ENCODE data around the gene UBE2J1. TPM values are rescaled to one million over a fixed set of nuclear protein-coding genes. Genes with fewer than 3 reads are reported as not detected.
"Not testable (repeated sequence)": the region's sequence is repeated elsewhere in the genome, so short reads cannot be mapped to it uniquely, and the experiment has no call there.

UBE2J1 gene
- total RNA-seq, 1 experiment from 2014 or later, result 22.4 TPM

DNA sequence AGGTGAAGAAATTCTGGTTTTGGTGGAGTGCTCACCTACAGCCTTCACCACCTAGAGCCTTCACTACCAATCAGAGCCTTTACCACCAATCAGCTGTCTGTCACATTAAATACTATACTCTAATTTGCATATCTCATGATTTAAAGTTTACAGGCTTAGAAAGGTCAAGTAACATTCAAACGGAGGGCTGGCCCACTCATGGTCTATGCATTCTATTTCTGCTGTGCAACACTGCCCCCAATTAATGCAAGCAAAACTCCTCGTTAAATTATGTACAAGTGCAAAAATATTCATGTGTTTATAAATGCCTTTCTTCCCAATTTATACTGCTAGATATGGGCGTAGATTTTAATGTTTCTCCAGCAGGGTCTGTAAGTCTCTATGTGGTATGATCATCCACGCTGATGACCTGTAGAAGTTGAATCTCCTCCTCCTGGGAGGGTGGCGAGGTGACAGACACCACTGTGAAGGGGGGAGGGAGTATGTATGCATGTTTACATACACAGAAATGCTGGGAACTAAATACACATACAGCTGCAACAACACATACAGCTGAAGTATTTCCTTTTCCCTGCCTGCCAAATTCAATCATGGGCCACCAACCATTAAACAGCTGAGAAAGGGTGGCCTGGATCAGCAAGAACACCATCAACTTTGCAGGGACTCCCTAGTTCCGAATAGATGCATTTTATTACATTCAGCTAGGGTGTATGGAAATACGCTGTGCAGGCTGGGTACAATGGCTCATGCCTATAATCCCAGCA is 46.4 kb upstream of the UBE2J1 start:
- DNase-seq, result no peak
- Histone ChIP-seq H3K79me2 (ENCODE audit: low read length) (no peaks in the 10 kb centered on the region), H3F3A (ENCODE audit: low read length, unreplicated experiment) (no peaks in the 10 kb centered on the region), H4K20me1 (ENCODE audit: low read length) (no peaks in the 10 kb centered on the region), H2AFZ (ENCODE audit: low read length) (no peak overlapping the region), H3K36me3 (ENCODE audit: low read depth, low read length) (no peaks in the 10 kb centered on the region), H3K9ac (ENCODE audit: low read length) (no peak overlapping the region), H3K4me3 (ENCODE audit: low read length) (no peak overlapping the region), H3K27ac (ENCODE audit: low read length) (no peak overlapping the region), H3K9me3 (ENCODE audit: low read length) (no peaks in the 10 kb centered on the region), H3K4me2 (ENCODE audit: low read length) (no peak overlapping the region), H3K27me3 (ENCODE audit: low read length) (no peaks in the 10 kb centered on the region), H3K4me1 (ENCODE audit: insufficient read depth, low read length) (no peaks in the 10 kb centered on the region), H3K9me2 (replicated peaks; ENCODE audit: low read length) (no peaks in the 10 kb centered on the region)
- CTCF ChIA-PET, result interaction anchor here (0.6 kb wide), 1 partner anchor 25 kb away, joined by 6 read pairs; no protein-coding TSS in a partner anchor
- no TSS peak for BruUV-seq (replicated peaks)
- no peak for ATAC-seq
- intact Hi-C loops (cut with micrococcal nuclease), result no loop called here
- POLR2A ChIA-PET (ENCODE audit: unreplicated experiment), result no interaction called here
- no peak for TF ChIP-seq EZH2phosphoT487 (IDR thresholded peaks at IDR 0.05; ENCODE audit: borderline replicate concordance, low read length)
- TF ChIP-seq EZH2 (IDR thresholded peaks at IDR 0.05; ENCODE audit: low read length, unreplicated experiment), result no peak
- TF ChIP-seq, protein P1, sequence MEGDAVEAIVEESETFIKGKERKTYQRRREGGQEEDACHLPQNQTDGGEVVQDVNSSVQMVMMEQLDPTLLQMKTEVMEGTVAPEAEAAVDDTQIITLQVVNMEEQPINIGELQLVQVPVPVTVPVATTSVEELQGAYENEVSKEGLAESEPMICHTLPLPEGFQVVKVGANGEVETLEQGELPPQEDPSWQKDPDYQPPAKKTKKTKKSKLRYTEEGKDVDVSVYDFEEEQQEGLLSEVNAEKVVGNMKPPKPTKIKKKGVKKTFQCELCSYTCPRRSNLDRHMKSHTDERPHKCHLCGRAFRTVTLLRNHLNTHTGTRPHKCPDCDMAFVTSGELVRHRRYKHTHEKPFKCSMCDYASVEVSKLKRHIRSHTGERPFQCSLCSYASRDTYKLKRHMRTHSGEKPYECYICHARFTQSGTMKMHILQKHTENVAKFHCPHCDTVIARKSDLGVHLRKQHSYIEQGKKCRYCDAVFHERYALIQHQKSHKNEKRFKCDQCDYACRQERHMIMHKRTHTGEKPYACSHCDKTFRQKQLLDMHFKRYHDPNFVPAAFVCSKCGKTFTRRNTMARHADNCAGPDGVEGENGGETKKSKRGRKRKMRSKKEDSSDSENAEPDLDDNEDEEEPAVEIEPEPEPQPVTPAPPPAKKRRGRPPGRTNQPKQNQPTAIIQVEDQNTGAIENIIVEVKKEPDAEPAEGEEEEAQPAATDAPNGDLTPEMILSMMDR (conservative IDR thresholded peaks at IDR 0.05; ENCODE audit: low read depth, low read length), result no peak

DNA sequence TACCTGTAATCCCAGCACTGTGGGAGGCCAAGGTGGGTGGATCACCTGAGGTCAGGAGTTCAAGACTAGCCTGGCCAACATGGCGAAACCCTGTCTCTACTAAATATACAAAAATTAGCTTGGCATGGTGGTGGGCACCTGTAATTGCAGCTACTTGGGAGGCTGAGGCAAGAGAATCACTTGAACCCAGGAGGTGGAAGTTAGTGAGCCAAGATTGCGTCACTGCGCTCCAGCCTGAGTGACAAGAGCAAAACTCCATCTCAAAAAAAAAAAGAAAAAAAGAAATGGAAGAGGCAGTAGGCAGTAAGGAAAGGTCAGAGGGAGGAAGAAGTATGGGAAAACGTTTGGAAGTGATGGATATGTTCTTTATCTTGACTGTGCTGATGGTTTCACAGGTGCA is 45.4 kb upstream of the UBE2J1 start:
- H3K4me2 ChIP-seq (ENCODE audit: low read length); H4K20me1 ChIP-seq (ENCODE audit: low read length); H3F3A ChIP-seq (ENCODE audit: low read length, unreplicated experiment); H3K36me3 ChIP-seq (ENCODE audit: low read depth, low read length); H3K4me3 ChIP-seq (ENCODE audit: low read length); BruUV-seq (replicated peaks); intact Hi-C loops (cut with micrococcal nuclease); H3K9me2 ChIP-seq (replicated peaks; ENCODE audit: low read length); ATAC-seq; H3K27me3 ChIP-seq (ENCODE audit: low read length); H3K79me2 ChIP-seq (ENCODE audit: low read length); H2AFZ ChIP-seq (ENCODE audit: low read length); CTCF ChIA-PET; DNase-seq; H3K4me1 ChIP-seq (ENCODE audit: insufficient read depth, low read length); H3K9me3 ChIP-seq (ENCODE audit: low read length); H3K27ac ChIP-seq (ENCODE audit: low read length); H3K9ac ChIP-seq (ENCODE audit: low read length): not testable (repeated sequence)
- POLR2A ChIA-PET (ENCODE audit: unreplicated experiment), result interaction anchor here (0.6 kb wide), 1 partner anchor 857 kb away, joined by 3 read pairs; no protein-coding TSS in a partner anchor

DNA sequence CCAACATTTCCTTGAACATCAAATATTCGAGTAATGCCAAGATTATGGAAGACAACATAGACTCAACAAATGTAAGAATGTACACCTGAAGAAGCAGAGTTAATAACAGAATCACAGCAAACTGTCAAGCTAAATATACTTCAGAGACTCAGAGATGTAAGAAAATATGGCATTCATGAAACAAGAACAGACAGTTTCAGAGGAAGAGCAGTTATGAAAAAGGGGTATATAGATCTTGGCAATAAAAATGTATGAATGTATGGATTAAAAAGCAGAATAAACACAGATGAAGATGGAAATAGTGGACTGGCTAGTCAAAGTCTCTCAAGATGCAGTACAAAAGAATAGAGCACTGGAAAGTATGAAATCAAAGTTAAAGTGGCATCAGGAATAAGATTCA is 41.1 kb upstream of the UBE2J1 start:
- Histone ChIP-seq H3K9ac (ENCODE audit: low read length) (no peak overlapping the region), H3K27me3 (ENCODE audit: low read length) (no peaks in the 10 kb centered on the region), H2AFZ (ENCODE audit: low read length) (no peak overlapping the region), H3K9me2 (replicated peaks; ENCODE audit: low read length) (no peaks in the 10 kb centered on the region), H3K4me1 (ENCODE audit: insufficient read depth, low read length) (no peaks in the 10 kb centered on the region), H3K9me3 (ENCODE audit: low read length) (no peaks in the 10 kb centered on the region), H3K79me2 (ENCODE audit: low read length) (no peaks in the 10 kb centered on the region), H3K4me3 (ENCODE audit: low read length) (no peak overlapping the region), H3K36me3 (ENCODE audit: low read depth, low read length) (no peaks in the 10 kb centered on the region), H3K27ac (ENCODE audit: low read length) (no peak overlapping the region), H3K4me2 (ENCODE audit: low read length) (no peak overlapping the region), H3F3A (ENCODE audit: low read length, unreplicated experiment) (no peaks in the 10 kb centered on the region), H4K20me1 (ENCODE audit: low read length) (no peaks in the 10 kb centered on the region)
- BruUV-seq (replicated peaks), result no TSS peak
- DNase-seq (no peak), ATAC-seq (no peak)
- intact Hi-C loops (cut with micrococcal nuclease), result no loop called here
- CTCF ChIA-PET, result no interaction called here
- no peak for TF ChIP-seq EZH2 (IDR thresholded peaks at IDR 0.05; ENCODE audit: low read length, unreplicated experiment)
- POLR2A ChIA-PET (ENCODE audit: unreplicated experiment), result no interaction called here
